IMR-90 (cell line): ENCODE results near the gene CDC20B. TPM values are rescaled to one million over a fixed set of nuclear protein-coding genes. Genes with fewer than 3 reads are reported as not detected.
A peak's percentile ranks its signal among the peaks of the same experiment; 100 is the strongest.

Experiments
- ATAC-seq: fragments of 200-7000 bp; cut with Tn5 transposase; 2 replicates; pipeline ENCODE4 v1.9.1; 2020; ENCODE audit warnings: low read depth, mild to moderate bottlenecking, moderate library complexity
- BruUV-seq: library from RNA; stranded (reverse); fragments of 400-500 nt; replicated peaks from 2 replicates; lab custom pipeline; 2021; lab: Mats Ljungman, UMichigan
- CTCF ChIA-PET: fragments of 300-600 bp; formaldehyde crosslinking; extraction: SDS; loops from one replicate; lab custom pipeline; 2021; ENCODE audit warnings: antibody characterized with exemption; lab: Yijun Ruan, JAX
- POLR2A ChIA-PET: fragments of 300-600 bp; sonication (Branson Sonifier 250); formaldehyde crosslinking; loops from one replicate; lab custom pipeline; 2022; ENCODE audit warnings: antibody characterized with exemption; ENCODE audit not compliant: unreplicated experiment; lab: Charles Lee
- DNase-seq: peaks from one replicate; pipeline ENCODE4 v3.0.0; 2013
- H2AFZ ChIP-seq: replicated peaks from 2 replicates; pipeline ENCODE3; 2013; ENCODE audit warnings: low read length, mild to moderate bottlenecking; ENCODE audit not compliant: poor library complexity
- H2AK5ac ChIP-seq: 2 replicates; pipeline ENCODE4 v1.6.1; 2013; ENCODE audit warnings: low read depth, low read length, inconsistent platforms
- H2AK9ac ChIP-seq: replicated peaks from 2 replicates; pipeline ENCODE3; 2013; ENCODE audit warnings: mild to moderate bottlenecking, low read depth, low read length, moderate library complexity; ENCODE audit not compliant: poor library complexity
- H2BK120ac ChIP-seq: 2 replicates; pipeline ENCODE4 v1.6.1; 2013; ENCODE audit warnings: low read depth, low read length, inconsistent platforms
- H2BK15ac ChIP-seq: 3 replicates; pipeline ENCODE4 v1.6.1; 2013; ENCODE audit warnings: low read depth, low read length, inconsistent platforms
- H2BK20ac ChIP-seq: 2 replicates; pipeline ENCODE4 v1.6.1; 2013; ENCODE audit warnings: low read depth, mild to moderate bottlenecking, inconsistent platforms, low read length, moderate library complexity
- H2BK5ac ChIP-seq: 2 replicates; pipeline ENCODE4 v1.6.1; 2013; ENCODE audit warnings: mild to moderate bottlenecking, low read depth, low read length, inconsistent platforms; ENCODE audit not compliant: poor library complexity, severe bottlenecking
- H3K14ac ChIP-seq: replicated peaks from 2 replicates; pipeline ENCODE4 v1.6.1; 2013; ENCODE audit warnings: low read depth, low read length, inconsistent platforms
- H3K18ac ChIP-seq: 2 replicates; pipeline ENCODE4 v1.6.1; 2013; ENCODE audit warnings: low read depth, low read length, control low read depth
- H3K23ac ChIP-seq: 2 replicates; pipeline ENCODE4 v1.6.1; 2013; ENCODE audit warnings: low read depth, low read length, inconsistent platforms
- H3K27ac ChIP-seq: 2 replicates; pipeline ENCODE4 v1.5.1; 2013; ENCODE audit warnings: mild to moderate bottlenecking, control low read depth, low read length; ENCODE audit not compliant: insufficient read depth
- H3K27me3 ChIP-seq: 2 replicates; pipeline ENCODE4 v1.6.1; 2013; ENCODE audit warnings: low read length; ENCODE audit not compliant: control insufficient read depth, insufficient read depth
- H3K36me3 ChIP-seq: 2 replicates; pipeline ENCODE4 v1.6.1; 2013; ENCODE audit warnings: low read length, mixed read lengths; ENCODE audit not compliant: control insufficient read depth, insufficient read depth
- H3K4ac ChIP-seq: 2 replicates; pipeline ENCODE4 v1.6.1; 2013; ENCODE audit warnings: low read depth, low read length, inconsistent platforms
- H3K4me1 ChIP-seq: 2 replicates; pipeline ENCODE4 v1.6.1; 2013; ENCODE audit warnings: low read length, mixed read lengths; ENCODE audit not compliant: control insufficient read depth, insufficient read depth
- H3K4me2 ChIP-seq: 2 replicates; pipeline ENCODE4 v1.6.1; 2013; ENCODE audit warnings: low read depth, mild to moderate bottlenecking, control low read depth, low read length, moderate library complexity
- H3K4me3 ChIP-seq: 2 replicates; pipeline ENCODE4 v1.5.1; 2013; ENCODE audit warnings: low read depth, mild to moderate bottlenecking, control low read depth, low read length, moderate library complexity; ENCODE audit not compliant: insufficient read depth
- H3K56ac ChIP-seq: 2 replicates; pipeline ENCODE4 v1.6.1; 2013; ENCODE audit warnings: low read length, inconsistent platforms; ENCODE audit not compliant: insufficient read depth; ENCODE audit errors: extremely low read depth
- H3K79me1 ChIP-seq, 2 experiments: 2 replicates each; pipeline ENCODE4 v1.6.1; 2013; ENCODE audit warnings: low read length in 2 of 2, inconsistent platforms in 1 of 2, low read depth in 1 of 2
- H3K9ac ChIP-seq: 2 replicates; pipeline ENCODE4 v1.6.1; 2013; ENCODE audit warnings: low read depth, low read length, control low read depth
- H3K9me1 ChIP-seq: 2 replicates; pipeline ENCODE4 v1.6.1; 2013; ENCODE audit warnings: low read length, inconsistent platforms; ENCODE audit not compliant: insufficient read depth
- H3K9me3 ChIP-seq: 2 replicates; pipeline ENCODE4 v1.6.1; 2013; ENCODE audit warnings: low read length; ENCODE audit not compliant: control insufficient read depth, insufficient read depth
- H4K20me1 ChIP-seq: 2 replicates; pipeline ENCODE4 v1.6.1; 2013; ENCODE audit warnings: low read length, inconsistent platforms; ENCODE audit not compliant: insufficient read depth
- H4K5ac ChIP-seq: 2 replicates; pipeline ENCODE4 v1.6.1; 2013; ENCODE audit warnings: mild to moderate bottlenecking, low read depth, low read length, control low read depth
- H4K8ac ChIP-seq, 2 experiments: 2 replicates each; pipeline ENCODE4 v1.6.1; 2013; ENCODE audit warnings: low read depth in 2 of 2, low read length in 2 of 2, control low read depth in 1 of 2, inconsistent platforms in 1 of 2
- H4K91ac ChIP-seq: 2 replicates; pipeline ENCODE4 v1.6.1; 2013; ENCODE audit warnings: low read depth, low read length, inconsistent platforms; ENCODE audit not compliant: insufficient read depth
- MAFK ChIP-seq: IDR thresholded peaks from 2 replicates; pipeline ENCODE4 v1.6.1; 2012; ENCODE audit warnings: low read depth, low read length, improper control_type of control experiment
- MAZ ChIP-seq: IDR thresholded peaks from 2 replicates; pipeline ENCODE4 v1.6.1; 2012; ENCODE audit warnings: low read depth, mild to moderate bottlenecking, low read length, improper control_type of control experiment, moderate library complexity, borderline replicate concordance
- RCOR1 ChIP-seq: IDR thresholded peaks from 2 replicates; pipeline ENCODE4 v1.6.1; 2012; ENCODE audit warnings: mild to moderate bottlenecking, low read length, improper control_type of control experiment; ENCODE audit not compliant: insufficient replicate concordance
- RFX5 ChIP-seq: IDR thresholded peaks from 2 replicates; pipeline ENCODE4 v1.8.0; 2012; ENCODE audit warnings: low read depth, mild to moderate bottlenecking, low read length, moderate library complexity
- WGBS, 2 experiments: methylation state at CpG; one replicate each; pipeline versions ENCODE4 v1.1.5 to v1.1.7; 2013; ENCODE audit warnings: missing lambda C conversion rate in 2 of 2; ENCODE audit not compliant: insufficient read length in 1 of 2; ENCODE audit errors: extremely low coverage in 2 of 2; 5-methylcytosine and 5-hydroxymethylcytosine counted together
- dilution Hi-C: fragments of 300-500 bp; cut with HindIII; formaldehyde crosslinking; loops from one replicate; pipeline ENCODE4 v1.14.3; 2018; ENCODE audit warnings: low sequenced_read_pairs; ENCODE audit not compliant: unreplicated experiment
- in situ Hi-C: fragments of 300-500 bp; cut with MboI; formaldehyde crosslinking; loops from 3 replicates; pipeline ENCODE4 v1.14.3; 2019; ENCODE audit warnings: low sequenced_read_pairs, inconsistent platforms, mixed read lengths
- intact Hi-C: fragments of 100-400 bp; cut with micrococcal nuclease; formaldehyde crosslinking; loops from 2 replicates; pipeline ENCODE4 v1.10.0; 2022
- polyA plus RNA-seq, 3 experiments: library from polyadenylated mRNA; depleted of rRNA; stranded (reverse); fragments of >200 nt; gene quantifications; 2 replicates each; pipeline ENCODE4 v1.2.3, GENCODE V29; 2012; ENCODE audit warnings: low replicate concordance in 1 of 3
- total RNA-seq: library from RNA; depleted of rRNA; stranded (reverse); fragments of >200 nt; gene quantifications from 2 replicates; pipeline ENCODE4 v1.2.3, GENCODE V29; 2012
- TF ChIP-seq, protein P1 (sequence below): fragments of 150-350 bp; IDR thresholded peaks from 2 replicates; pipeline ENCODE4 v1.6.1; 2017; ENCODE audit warnings: mild to moderate bottlenecking, antibody characterized with exemption, low read length, low read depth

Gene CDC20B
- total and polyA plus RNA-seq, 2 of the 4 experiments (the other 2 are of a cell fraction), result not detected

DNA sequence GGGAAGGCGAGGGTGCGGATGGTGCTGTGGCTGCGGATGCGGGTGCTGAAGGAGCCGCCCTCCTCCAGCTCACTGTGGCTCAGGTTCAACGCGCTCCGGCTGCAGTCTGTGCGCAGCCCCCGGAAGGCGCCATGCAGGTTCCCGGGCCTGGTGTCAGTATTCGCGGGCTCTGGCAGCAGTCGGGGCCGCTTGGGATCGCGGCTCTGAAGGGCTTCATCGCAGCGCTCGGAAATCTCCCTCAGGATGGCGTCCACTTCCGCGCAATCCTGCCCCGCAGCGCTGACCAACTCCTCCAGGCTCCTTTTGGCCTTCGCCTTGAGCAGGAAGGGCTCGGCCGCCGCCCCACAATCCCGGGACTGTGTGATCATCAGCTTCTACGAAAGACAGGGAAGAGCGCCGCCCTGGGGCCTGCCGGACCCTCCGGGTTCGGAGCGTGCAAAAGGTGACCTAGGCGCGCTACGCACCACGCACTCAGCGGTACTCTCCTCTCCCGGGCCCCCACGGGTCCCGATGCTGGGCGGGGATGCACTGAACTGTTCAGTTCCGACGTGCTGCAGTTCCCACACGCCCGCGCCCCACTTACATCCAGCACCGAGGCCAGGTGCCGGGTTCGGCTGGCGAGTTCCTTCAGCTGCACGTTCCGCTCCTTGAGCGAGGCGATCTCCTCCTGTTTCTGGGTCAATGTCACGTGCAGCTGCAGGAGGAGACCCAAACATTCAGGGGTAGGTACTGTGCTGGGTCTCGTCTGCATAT, 47.6 kb upstream of the CDC20B start:
- 3% methylated on average over 43 of the region's 62 CpGs; no CpG with 5 or more reads in 1 of the 2 experiments for WGBS, 2 experiments
- in situ Hi-C loops (no loop called here), dilution Hi-C loops (no loop called here), intact Hi-C loops (loop anchor here (5.0 kb wide), 1 partner anchor 43 kb away; no protein-coding TSS in a partner anchor)
- TF ChIP-seq RCOR1 (no peak), MAFK (no peak), RFX5 (no peak), MAZ (no peak)
- TF ChIP-seq, protein P1, sequence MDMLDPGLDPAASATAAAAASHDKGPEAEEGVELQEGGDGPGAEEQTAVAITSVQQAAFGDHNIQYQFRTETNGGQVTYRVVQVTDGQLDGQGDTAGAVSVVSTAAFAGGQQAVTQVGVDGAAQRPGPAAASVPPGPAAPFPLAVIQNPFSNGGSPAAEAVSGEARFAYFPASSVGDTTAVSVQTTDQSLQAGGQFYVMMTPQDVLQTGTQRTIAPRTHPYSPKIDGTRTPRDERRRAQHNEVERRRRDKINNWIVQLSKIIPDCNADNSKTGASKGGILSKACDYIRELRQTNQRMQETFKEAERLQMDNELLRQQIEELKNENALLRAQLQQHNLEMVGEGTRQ, result no peak
- H3K23ac ChIP-seq, result peak overlapping the region; percentile 72; the same call in 1 of the 2 replicates
- H3K27ac ChIP-seq, result no peak overlapping the region
- BruUV-seq, result no TSS peak
- peaks cover 9% of the 10 kb centered on the region; the same call in 1 of the 2 replicates for H4K20me1 ChIP-seq
- no peak overlapping the region for H2AK5ac ChIP-seq
- no peaks in the 10 kb centered on the region for H3K79me1 ChIP-seq
- no peak overlapping the region for H2BK20ac ChIP-seq
- no peak overlapping the region for H3K56ac ChIP-seq
- ChIA-PET CTCF (no interaction called here), POLR2A (no interaction called here)
- peaks cover 2% of the 10 kb centered on the region; the same call in 1 of the 2 replicates for H3K4me1 ChIP-seq
- no peak overlapping the region for H4K8ac ChIP-seq
- no peak overlapping the region for H3K9ac ChIP-seq
- no peak overlapping the region for H3K14ac ChIP-seq
- peak; percentile 67 for ATAC-seq
- no peak overlapping the region for H3K4ac ChIP-seq
- H3K36me3 ChIP-seq, result no peaks in the 10 kb centered on the region
- H3K27me3 ChIP-seq, result peaks cover 81% of the 10 kb centered on the region
- peaks cover 15% of the 10 kb centered on the region for H3K9me3 ChIP-seq
- no peak overlapping the region for H2BK15ac ChIP-seq
- DNase-seq, result no peak
- H4K5ac ChIP-seq, result no peak overlapping the region
- H3K9me1 ChIP-seq, result no peaks in the 10 kb centered on the region
- peak overlapping the region; percentile 71 for H2AFZ ChIP-seq
- H3K4me3 ChIP-seq, result peak overlapping the region; percentile 23; the same call in 1 of the 2 replicates
- no peak overlapping the region for H2BK120ac ChIP-seq
- no peak overlapping the region for H2BK5ac ChIP-seq
- peak overlapping the region; percentile 15 for H2AK9ac ChIP-seq
- H4K91ac ChIP-seq, result no peak overlapping the region
- no peak overlapping the region for H3K18ac ChIP-seq
- H3K4me2 ChIP-seq, result peak overlapping the region; percentile 34
